A673 (cell line): Measurements from ENCODE around the gene MRTFA. TPM values are rescaled to one million over a fixed set of nuclear protein-coding genes. Genes with fewer than 3 reads are reported as not detected.

Experiments
- BruUV-seq: library from RNA; stranded (reverse); fragments of 400-500 nt; replicated peaks from 2 replicates; lab custom pipeline; 2021; lab: Mats Ljungman, UMichigan
- CTCF ChIA-PET: fragments of 300-600 bp; sonication (Branson Sonifier 250); formaldehyde crosslinking; loops from one replicate; lab custom pipeline; 2022; ENCODE audit warnings: antibody characterized with exemption; lab: Charles Lee
- POLR2A ChIA-PET: fragments of 300-600 bp; sonication (Branson Sonifier 250); formaldehyde crosslinking; loops from one replicate; lab custom pipeline; 2022; ENCODE audit warnings: antibody characterized with exemption; ENCODE audit not compliant: low non-redundant PET; lab: Charles Lee
- DNase-seq: peaks from one replicate; pipeline ENCODE4 v3.0.0-alpha.2; 2015; ENCODE audit warnings: low spot score
- H3K27ac ChIP-seq: fragments of 200-600 bp; sonication (generic); 2 replicates; pipeline ENCODE4 v1.5.1; 2016; ENCODE audit warnings: mixed run types, low read depth, mild to moderate bottlenecking, mixed read lengths, antibody characterized with exemption, low read length; ENCODE audit not compliant: poor library complexity, severe bottlenecking
- H3K27me3 ChIP-seq: fragments of 200-600 bp; sonication (generic); replicated peaks from 2 replicates; pipeline ENCODE4 v1.6.1; 2017; ENCODE audit warnings: mixed run types, low read depth, mild to moderate bottlenecking, mixed read lengths, antibody characterized with exemption, low read length; ENCODE audit not compliant: insufficient read depth, poor library complexity
- H3K36me3 ChIP-seq: fragments of 200-600 bp; sonication (generic); 2 replicates; pipeline ENCODE4 v1.6.1; 2016; ENCODE audit warnings: mixed run types, mild to moderate bottlenecking, mixed read lengths, antibody characterized with exemption, low read length; ENCODE audit not compliant: insufficient read depth, poor library complexity, severe bottlenecking
- H3K4me1 ChIP-seq: fragments of 200-600 bp; sonication (generic); 2 replicates; pipeline ENCODE4 v1.6.1; 2017; ENCODE audit warnings: mixed run types, mild to moderate bottlenecking, mixed read lengths, antibody characterized with exemption, low read length; ENCODE audit not compliant: insufficient read depth, poor library complexity, severe bottlenecking
- H3K4me3 ChIP-seq: fragments of 200-600 bp; sonication (generic); 2 replicates; pipeline ENCODE4 v1.5.1; 2016; ENCODE audit warnings: low read depth, mixed run types, mild to moderate bottlenecking, mixed read lengths, low read length; ENCODE audit not compliant: poor library complexity, severe bottlenecking
- H3K9me3 ChIP-seq: fragments of 200-600 bp; sonication (generic); 2 replicates; pipeline ENCODE4 v1.6.1; 2016; ENCODE audit warnings: mixed run types, low read depth, mild to moderate bottlenecking, mixed read lengths, antibody characterized with exemption, low read length; ENCODE audit not compliant: poor library complexity, severe bottlenecking
- CTCF ChIP-seq: fragments of 300-800, 200-600 bp; sonication (generic); conservative IDR thresholded peaks from 2 replicates; pipeline ENCODE4 v1.5.1; 2017; ENCODE audit warnings: low read depth, mild to moderate bottlenecking, antibody characterized with exemption, low read length, moderate library complexity, mixed read lengths
- EZH2 ChIP-seq: fragments of 200-600 bp; sonication (generic); IDR thresholded peaks from 2 replicates; pipeline ENCODE4 v1.6.1; 2017; ENCODE audit warnings: borderline replicate concordance, low read depth, mild to moderate bottlenecking, mixed read lengths, antibody characterized with exemption, low read length; ENCODE audit not compliant: poor library complexity, severe bottlenecking
- intact Hi-C: fragments of 100-400 bp; cut with micrococcal nuclease; formaldehyde crosslinking; loops from one replicate; pipeline ENCODE4 v1.10.0; 2022; ENCODE audit not compliant: unreplicated experiment
- total RNA-seq: library from RNA; stranded (reverse); gene quantifications from 2 replicates; pipeline ENCODE4 v1.2.3, GENCODE V29; 2021

Gene MRTFA
- total RNA-seq, 1 experiment from 2014 or later = 35.8 TPM

GRCh38 chr22:40425082-40425481 is 211.4 kb downstream of the MRTFA start:
- BruUV-seq = no TSS peak
- intact Hi-C loops = no loop called here
- no peaks in the 10 kb centered on the region for H3K36me3 ChIP-seq

GRCh38 chr22:40423882-40424640 is 212.5 kb downstream of the MRTFA start:
- no peak for DNase-seq
- CTCF ChIA-PET = no interaction called here
- H3K4me3 ChIP-seq = no peak overlapping the region
- peaks cover 4% of the 10 kb centered on the region for H3K36me3 ChIP-seq
- H3K9me3 ChIP-seq = no peaks in the 10 kb centered on the region
- no peak overlapping the region for H3K27ac ChIP-seq
- no peak for TF ChIP-seq CTCF
- no peak for TF ChIP-seq EZH2
- POLR2A ChIA-PET = no interaction called here
- no peaks in the 10 kb centered on the region for H3K27me3 ChIP-seq
- no TSS peak for BruUV-seq
- intact Hi-C loops = no loop called here
- H3K4me1 ChIP-seq = peaks cover 4% of the 10 kb centered on the region

More at GRCh38 chr22:40425082-40425481, 211.4 kb downstream of the MRTFA start:
- POLR2A ChIA-PET = no interaction called here
- Histone ChIP-seq H3K27me3 (no peaks in the 10 kb centered on the region), H3K9me3 (no peaks in the 10 kb centered on the region), H3K27ac (no peak overlapping the region), H3K4me1 (no peaks in the 10 kb centered on the region), H3K4me3 (no peak overlapping the region)
- TF ChIP-seq EZH2 (no peak), CTCF (no peak)
- DNase-seq = no peak
- CTCF ChIA-PET = no interaction called here

- CTCF ChIA-PET = no interaction called here
- no peak overlapping the region for H3K4me3 ChIP-seq
- H3K36me3 ChIP-seq = peaks cover 7% of the 10 kb centered on the region
- H3K9me3 ChIP-seq = no peaks in the 10 kb centered on the region
- peaks cover 11% of the 10 kb centered on the region for H3K4me1 ChIP-seq
- no peak for DNase-seq
- intact Hi-C loops = no loop called here
- H3K27ac ChIP-seq = no peak overlapping the region
- TF ChIP-seq EZH2 (no peak), CTCF (no peak)
- POLR2A ChIA-PET = no interaction called here
- H3K27me3 ChIP-seq = no peaks in the 10 kb centered on the region
- no TSS peak for BruUV-seq
Observed at GRCh38 chr22:40423310-40423688, 213.2 kb downstream of the MRTFA start.
